Measurements from ENCODE around the gene SPIN1.

Gene SPIN1

DNA sequence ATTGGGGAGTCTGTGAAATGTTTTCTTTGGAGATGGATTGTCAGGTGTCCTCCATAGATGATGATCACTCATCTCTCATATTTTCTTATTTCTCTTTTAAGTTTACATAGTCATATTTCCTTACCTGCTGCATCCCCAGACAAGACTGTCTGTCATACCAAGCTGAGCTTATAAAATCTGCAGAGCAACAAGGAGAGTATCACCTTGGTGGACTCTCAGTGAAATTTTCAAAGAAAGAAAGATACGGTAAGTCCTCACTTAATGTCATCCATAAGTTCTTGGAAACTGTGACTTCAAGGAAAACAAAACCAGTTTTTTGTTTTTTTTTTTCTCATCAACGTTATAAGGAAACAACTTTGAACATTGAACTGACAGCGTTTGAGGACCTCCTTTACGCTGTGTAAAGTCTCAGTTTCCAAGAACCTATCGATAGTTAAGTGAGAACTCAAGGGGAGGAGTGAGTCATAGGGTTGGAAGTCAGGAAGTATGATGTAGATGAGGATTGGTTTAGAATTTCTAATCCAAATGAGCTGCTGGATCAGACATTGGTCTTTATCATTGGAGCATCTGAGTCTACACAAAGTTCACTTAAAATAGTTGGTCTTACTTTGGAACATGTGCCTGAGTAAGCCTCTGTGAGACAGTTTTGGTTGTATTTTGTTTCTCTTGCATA, 45.5 kb downstream of the SPIN1 start:
- TF ChIP-seq CTCF (IDR thresholded peaks at IDR 0.05; ENCODE audit: low read depth, low read length, missing control alignments), result no peak
- no peak overlapping the region for H3K4me3 ChIP-seq (replicated peaks; ENCODE audit: low read depth, low read length)
- DNase-seq (ENCODE audit: extremely low read depth, low read depth), result peak; percentile 24

GRCh38 chr9:88435336-88435735, 47.1 kb downstream of the SPIN1 start:
- no peak for DNase-seq (ENCODE audit: extremely low read depth, low read depth)
- TF ChIP-seq CTCF (IDR thresholded peaks at IDR 0.05; ENCODE audit: low read depth, low read length, missing control alignments), result no peak
- H3K4me3 ChIP-seq (replicated peaks; ENCODE audit: low read depth, low read length), result no peak overlapping the region

- no peak overlapping the region for H3K4me3 ChIP-seq (replicated peaks; ENCODE audit: low read depth, low read length)
- no peak for TF ChIP-seq CTCF (IDR thresholded peaks at IDR 0.05; ENCODE audit: low read depth, low read length, missing control alignments)
- DNase-seq (ENCODE audit: extremely low read depth, low read depth), result no peak
These were observed 48.1 kb downstream of the SPIN1 start for GRCh38 chr9:88436379-88436778.

- no peak overlapping the region for H3K4me3 ChIP-seq (replicated peaks; ENCODE audit: low read depth, low read length)
- no peak for DNase-seq (ENCODE audit: extremely low read depth, low read depth)
- TF ChIP-seq CTCF (IDR thresholded peaks at IDR 0.05; ENCODE audit: low read depth, low read length, missing control alignments), result no peak
These were observed 49.2 kb downstream of the SPIN1 start for GRCh38 chr9:88437210-88438146.

DNA sequence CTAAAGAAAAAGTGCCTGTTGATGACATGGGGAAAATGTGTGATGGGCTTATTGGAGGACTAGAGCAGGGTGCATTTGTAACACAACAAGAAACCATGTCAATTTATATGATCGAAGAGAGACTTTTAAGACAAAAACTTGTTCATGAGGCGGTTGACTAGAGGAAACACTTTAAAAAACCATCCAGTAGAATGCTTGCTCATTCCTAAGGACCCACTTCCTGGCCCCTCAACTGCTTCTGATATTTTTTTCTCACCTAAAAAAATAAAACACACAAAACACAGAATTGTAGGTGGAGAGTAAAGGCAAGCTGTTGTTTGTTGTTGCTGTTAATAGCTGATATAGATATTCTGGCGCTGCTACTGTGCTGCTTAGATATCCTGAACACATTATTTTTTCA, 50.6 kb downstream of the SPIN1 start:
- H3K4me3 ChIP-seq (replicated peaks; ENCODE audit: low read depth, low read length), result no peak overlapping the region
- DNase-seq (ENCODE audit: extremely low read depth, low read depth), result no peak
- no peak for TF ChIP-seq CTCF (IDR thresholded peaks at IDR 0.05; ENCODE audit: low read depth, low read length, missing control alignments)

- no peak for DNase-seq (ENCODE audit: extremely low read depth, low read depth)
- H3K4me3 ChIP-seq (replicated peaks; ENCODE audit: low read depth, low read length), result no peak overlapping the region
- TF ChIP-seq CTCF (IDR thresholded peaks at IDR 0.05; ENCODE audit: low read depth, low read length, missing control alignments), result no peak
These were observed 53.2 kb downstream of the SPIN1 start for GRCh38 chr9:88441301-88442007.
